Measurements from ENCODE around the gene ANKRD27.

- TF ChIP-seq CTCF (IDR thresholded peaks at IDR 0.05) (no peak), POLR2A (IDR thresholded peaks at IDR 0.05) (no peak), POLR2AphosphoS5 (IDR thresholded peaks at IDR 0.05) (no peak)
Measured at GRCh38 chr19:32614916-32615315, 60.1 kb downstream of the ANKRD27 start.
